Activated CD4-positive, alpha-beta T cell treated with anti-CD3 and anti-CD28 coated beads, Interleukin-2, Interleukin-4, amounts not matched to agents 100 ng/mL and 50 ng/mL, durations not matched to agents 16 hours and 8 hours (primary cell): ENCODE results near the gene P4HA2.
"Not testable (repeated sequence)": the region's sequence is repeated elsewhere in the genome, so short reads cannot be mapped to it uniquely, and the experiment has no call there.

Experiments used
- DNase-seq: peaks from one replicate; pipeline ENCODE4 v3.0.0-alpha.2; 2020; ENCODE audit warnings: low spot score

Gene P4HA2

DNA sequence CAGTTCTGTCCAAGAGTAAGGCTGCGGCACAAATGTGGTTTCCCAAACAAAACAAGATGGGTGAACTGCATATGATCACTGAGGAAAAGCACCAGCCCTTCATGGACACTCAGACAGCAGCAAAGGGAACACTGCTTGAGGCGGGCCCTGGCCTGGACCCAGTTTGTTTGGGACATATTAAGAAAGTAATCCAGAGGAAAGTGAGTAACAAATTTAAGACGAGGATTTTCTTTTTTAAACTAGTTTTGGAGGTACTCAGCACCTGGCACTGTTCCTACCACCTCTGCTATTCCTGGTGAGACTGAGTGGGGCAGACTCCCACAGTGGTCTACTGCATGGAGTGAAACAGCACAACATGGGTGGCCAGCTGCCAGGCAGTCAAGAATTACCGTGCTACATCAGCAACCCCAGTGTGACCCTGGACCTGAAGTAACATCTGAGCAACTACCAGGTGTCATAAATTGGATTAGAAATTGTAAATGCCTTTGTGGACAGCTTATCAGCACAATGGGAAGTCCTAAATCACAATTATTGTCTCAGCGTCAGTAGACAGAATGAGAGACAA lies 28.5 kb downstream of the P4HA2 start:
- DNase-seq, result no peak

DNA sequence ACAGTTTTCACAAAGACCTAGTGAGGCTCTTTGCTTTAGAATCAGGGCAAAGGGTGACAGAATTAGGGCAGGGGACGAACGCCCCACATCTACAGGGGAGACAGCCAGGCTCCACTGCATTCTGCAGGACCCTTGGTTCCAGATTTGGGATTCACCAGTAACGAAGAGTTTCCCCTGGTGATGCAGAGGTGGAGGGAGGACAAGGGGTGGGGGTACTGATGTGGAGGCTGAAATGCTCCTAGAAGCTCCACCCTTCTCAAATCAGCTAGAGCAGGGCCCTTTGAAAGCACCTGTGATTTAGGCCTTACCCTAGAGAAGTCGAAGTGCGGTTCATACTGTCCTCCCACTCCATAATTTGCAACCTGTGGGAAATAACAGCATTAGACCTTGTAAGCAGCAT lies 29.1 kb downstream of the P4HA2 start:
- DNase-seq, result no peak

DNA sequence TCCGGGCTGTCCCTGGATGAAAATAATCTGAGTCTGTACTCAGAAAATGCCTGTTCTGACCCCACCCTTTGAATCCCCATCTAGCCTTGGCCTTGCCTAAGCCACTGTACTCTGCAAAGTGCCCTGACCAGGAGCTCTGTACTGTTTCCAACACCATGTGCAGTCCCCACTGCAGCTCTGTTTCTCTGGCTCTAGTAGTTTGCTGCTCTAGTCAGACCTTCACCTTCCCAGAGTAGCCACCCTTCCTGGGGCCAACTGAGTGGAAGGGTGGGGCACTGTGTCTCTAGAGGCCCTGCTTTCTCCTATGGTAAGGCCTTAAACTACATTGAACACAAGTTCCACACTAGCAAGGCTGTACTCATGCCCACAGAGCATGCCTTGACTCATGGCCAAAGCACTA lies 31.9 kb downstream of the P4HA2 start:
- DNase-seq, result no peak

- no peak for DNase-seq
Measured at GRCh38 chr5:132193165-132193694, 34.4 kb downstream of the P4HA2 start.

GRCh38 chr5:132190161-132190817 lies 37.4 kb downstream of the P4HA2 start:
- peak; percentile 63 for DNase-seq

DNA sequence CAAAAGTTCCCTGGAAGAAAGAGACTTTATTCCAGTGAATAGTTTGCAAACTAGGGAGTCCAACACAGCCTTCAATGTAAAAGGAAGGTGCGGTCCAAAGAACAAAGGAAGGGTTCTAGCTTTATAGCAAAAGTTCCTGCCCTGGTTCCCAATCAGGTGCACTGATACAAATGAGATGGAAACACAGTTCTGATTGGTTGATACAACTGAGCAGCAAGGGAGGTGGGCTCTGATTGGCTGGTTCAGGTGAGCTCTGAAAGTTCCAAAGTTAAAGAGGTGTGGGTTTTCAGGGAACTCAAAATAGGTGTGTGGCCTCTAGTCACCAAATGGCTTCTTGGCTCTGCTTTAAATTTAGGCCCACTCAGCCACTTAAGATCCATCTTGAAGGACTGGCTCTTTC lies 43.1 kb downstream of the P4HA2 start:
- DNase-seq, result no peak

GRCh38 chr5:132183723-132184122 lies 43.9 kb downstream of the P4HA2 start:
- no peak for DNase-seq

GRCh38 chr5:132182359-132183040 lies 45.2 kb downstream of the P4HA2 start:
- no peak for DNase-seq

- DNase-seq, result no peak
Measured at GRCh38 chr5:132181011-132181629, 46.5 kb downstream of the P4HA2 start.

DNA sequence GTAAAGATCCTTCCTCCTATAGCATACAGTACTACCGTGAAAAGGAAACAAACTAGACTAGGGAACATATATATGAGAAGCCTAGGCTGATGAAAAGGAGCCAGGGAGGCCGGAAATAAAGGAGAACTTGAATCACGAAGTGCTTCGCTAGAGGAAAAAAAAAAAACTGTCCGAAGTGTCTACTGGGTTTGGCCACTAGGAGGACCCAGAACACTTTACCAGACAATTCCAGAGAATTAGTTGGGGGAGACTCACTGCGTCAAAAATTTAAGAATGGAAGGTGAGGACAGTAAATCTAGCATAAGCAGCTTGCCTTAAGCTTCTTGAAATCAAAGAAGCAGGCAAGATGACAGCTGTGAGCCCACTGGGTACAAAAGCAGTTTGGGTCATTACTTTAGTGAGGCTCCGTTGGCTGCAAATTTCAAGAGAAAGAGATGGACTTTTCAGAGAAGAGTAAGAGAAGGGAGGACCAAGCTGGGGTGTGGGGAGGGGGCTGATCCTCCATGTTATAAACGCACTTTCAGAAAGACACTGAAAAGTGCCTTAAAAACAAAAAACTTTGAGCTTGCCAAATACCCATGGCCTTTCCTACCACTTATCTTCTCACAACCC lies 47.4 kb downstream of the P4HA2 start:
- DNase-seq, result peak; percentile 42

- DNase-seq, result peak; percentile 60
Measured at GRCh38 chr5:132179405-132179804, 48.2 kb downstream of the P4HA2 start.

DNA sequence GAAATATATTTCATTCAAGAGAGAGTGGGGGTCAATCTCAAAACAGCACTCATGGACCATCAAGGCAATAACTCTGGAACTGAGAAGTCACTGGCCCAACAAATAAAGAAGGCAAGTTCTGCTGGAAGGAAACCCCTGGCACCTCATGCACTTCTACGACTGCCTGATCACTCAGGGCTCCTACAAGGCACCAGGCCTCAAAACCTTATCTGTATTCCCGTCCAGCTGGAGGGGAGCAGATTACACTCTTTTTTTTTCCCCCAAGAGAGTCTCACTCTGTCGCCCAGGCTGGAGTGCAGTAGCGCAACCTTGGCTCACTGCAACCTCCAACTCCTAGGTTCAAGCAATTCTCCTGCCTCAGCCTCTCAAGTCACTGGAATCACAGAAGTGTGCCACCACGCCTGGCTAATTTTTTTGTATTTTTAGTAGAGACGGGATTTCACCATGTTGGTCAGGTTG lies 49.9 kb downstream of the P4HA2 start:
- DNase-seq, result no peak

DNA sequence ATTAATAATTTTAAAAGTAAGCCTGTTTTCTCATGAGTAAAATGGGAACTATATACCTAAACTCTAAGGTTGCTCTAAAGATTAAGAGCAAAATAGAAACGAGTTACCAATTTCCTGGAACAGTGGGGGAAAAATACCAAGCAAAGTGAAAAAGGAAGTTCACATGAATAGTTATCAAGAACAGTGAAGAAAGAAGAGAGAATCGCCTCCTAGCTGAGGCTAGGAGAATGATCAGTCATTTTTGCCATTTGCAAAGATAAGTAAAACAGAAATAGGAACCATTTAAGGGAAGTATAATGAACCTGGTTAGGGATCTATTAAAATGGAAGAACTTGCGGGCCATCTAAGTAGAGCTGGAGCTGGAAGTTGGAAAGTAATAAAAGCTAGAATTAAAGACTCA lies 50.7 kb downstream of the P4HA2 start:
- peak; percentile 64 for DNase-seq

DNA sequence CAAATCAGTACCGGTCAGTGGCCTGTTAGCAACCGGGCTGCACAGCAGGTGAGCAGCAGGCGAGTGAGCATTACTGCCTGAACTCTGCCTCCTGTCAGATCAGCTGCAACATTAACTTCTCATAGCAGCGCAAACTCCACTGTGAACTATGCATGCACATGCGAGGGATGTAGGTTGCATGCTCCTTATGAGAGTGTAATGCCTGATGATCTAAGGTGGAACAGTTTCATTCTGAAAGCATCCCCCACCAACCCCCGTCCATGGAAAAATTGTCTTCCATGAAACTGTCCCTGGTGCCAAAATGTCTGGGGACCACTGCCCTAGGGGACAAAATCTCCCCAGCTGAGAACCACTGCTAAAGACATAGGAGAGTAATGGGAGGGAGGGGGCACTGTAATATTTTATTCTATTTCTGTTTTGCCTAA lies 51.1 kb downstream of the P4HA2 start:
- peak; percentile 53 for DNase-seq

DNA sequence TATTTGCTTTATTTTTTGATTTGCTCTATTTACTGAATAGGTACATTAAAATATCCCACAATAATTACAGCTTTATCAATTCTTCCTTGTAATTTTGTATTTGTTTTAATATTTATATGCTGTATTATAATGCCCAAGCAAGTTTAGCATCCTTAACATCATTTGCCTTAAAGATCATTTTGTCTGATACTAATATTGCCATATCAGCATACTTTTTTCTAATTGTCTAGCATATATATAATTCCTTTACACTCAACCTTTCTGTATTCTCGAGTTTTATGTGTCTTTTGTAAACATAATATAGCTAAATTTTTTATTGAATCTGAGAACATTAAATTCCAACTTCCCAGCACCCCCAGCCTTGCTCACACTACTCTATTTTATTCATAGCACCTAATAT lies 64.7 kb downstream of the P4HA2 start:
- no peak for DNase-seq

DNA sequence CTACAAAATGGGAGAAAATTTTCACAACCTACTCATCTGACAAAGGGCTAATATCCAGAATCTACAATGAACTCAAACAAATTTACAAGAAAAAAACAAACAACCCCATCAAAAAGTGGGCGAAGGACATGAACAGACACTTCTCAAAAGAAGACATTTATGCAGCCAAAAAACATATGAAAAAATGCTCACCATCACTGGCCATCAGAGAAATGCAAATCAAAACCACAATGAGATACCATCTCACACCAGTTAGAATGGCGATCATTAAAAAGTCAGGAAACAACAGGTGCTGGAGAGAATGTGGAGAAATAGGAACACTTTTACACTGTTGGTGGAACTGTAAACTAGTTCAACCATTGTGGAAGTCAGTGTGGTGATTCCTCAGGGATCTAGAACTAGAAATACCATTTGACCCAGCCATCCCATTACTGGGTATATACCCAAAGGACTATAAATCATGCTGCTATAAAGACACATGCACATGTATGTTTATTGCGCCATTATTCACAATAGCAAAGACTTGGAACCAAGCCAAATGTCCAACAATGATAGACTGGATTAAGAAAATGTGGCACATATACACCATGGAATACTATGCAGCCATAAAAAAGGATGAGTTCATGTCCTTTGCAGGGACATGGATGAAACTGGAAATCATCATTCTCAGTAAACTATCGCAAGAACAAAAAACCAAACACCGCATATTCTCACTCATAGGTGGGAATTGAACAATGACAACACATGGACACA lies 65.9 kb downstream of the P4HA2 start:
- not testable (repeated sequence) for DNase-seq

GRCh38 chr5:132156413-132156812 lies 71.2 kb downstream of the P4HA2 start:
- DNase-seq, result no peak

DNA sequence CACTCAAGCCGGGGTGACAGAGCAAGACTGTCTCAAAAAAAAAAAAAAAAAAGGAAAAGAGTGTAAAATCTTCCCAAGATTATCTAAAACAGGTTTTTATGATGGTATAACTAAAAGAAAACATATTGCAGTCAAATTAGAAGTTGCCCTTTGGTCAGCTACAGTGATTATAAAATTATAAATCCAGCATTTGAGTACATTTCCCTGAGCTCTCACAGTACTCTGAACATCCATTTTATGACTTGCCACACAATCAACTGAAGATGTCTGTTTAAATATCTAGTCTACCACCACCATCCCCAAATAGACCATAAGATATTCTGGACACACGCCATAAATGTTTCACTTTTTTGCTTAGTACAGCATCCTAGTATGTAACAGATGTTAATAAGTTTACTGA lies 77.1 kb downstream of the P4HA2 start:
- no peak for DNase-seq

- no peak for DNase-seq
Measured at GRCh38 chr5:132147663-132148062, 80.0 kb downstream of the P4HA2 start.

- not testable (repeated sequence) for DNase-seq
Measured at GRCh38 chr5:132145326-132145725, 82.3 kb downstream of the P4HA2 start.

GRCh38 chr5:132143148-132143547 lies 84.5 kb downstream of the P4HA2 start:
- DNase-seq, result no peak

GRCh38 chr5:132142459-132142858 lies 85.2 kb downstream of the P4HA2 start:
- DNase-seq, result no peak
